Measurements from ENCODE around the gene CBFA2T3.

CBFA2T3 gene

DNA sequence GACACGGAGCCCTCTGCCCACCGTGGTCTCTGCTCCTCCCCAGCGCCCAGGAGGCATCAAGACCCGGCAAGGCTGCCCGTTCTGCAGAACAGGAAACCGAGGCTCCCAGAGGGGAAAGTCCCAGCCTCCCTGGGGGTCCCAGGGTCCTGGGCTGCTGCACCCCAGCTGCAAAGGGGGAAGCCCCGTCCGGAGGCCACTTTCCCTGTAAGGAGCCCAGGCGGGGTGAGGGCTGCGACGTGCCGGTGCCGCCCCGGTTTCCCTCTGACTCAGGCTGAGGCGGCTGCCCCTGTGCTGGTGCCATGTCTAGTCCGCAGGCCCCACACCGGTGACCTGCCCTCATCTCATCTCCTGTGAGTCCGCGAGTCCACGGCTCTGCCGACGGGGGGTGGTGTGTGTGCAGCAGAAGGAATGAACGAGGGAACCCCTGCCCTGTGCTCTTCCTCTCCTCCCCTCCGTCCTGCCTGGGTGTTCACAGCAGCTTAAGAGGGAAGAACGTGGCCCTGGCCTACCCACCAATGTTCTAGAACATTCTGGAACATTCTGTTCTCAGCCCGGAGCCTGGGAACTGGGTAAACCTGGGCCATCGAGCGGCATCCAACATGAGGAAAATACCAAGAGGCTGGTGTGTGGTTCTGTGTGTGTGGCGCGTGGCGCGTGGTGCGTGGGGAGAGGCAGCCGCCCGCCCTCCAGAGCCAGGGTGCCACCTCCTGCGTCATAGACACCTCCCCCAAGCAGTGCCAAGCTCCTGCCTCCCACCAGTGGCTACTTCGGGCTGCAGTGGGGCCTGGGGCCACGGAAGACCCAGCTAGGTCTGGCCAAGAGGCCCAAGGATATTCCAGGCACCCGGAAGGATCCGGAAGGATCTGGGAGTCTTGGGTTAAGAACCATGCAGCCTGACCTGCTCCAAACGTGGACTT lies 7.0 kb upstream of the CBFA2T3 start:
- H3K4me3 ChIP-seq (ENCODE audit: low read depth, low read length): no peak overlapping the region
- no peaks in the 10 kb centered on the region for H3K4me1 ChIP-seq
- no peak overlapping the region for H3K27ac ChIP-seq
- no peak overlapping the region for H3K9ac ChIP-seq
- H3K79me2 ChIP-seq: no peaks in the 10 kb centered on the region
- TF ChIP-seq, protein P1, sequence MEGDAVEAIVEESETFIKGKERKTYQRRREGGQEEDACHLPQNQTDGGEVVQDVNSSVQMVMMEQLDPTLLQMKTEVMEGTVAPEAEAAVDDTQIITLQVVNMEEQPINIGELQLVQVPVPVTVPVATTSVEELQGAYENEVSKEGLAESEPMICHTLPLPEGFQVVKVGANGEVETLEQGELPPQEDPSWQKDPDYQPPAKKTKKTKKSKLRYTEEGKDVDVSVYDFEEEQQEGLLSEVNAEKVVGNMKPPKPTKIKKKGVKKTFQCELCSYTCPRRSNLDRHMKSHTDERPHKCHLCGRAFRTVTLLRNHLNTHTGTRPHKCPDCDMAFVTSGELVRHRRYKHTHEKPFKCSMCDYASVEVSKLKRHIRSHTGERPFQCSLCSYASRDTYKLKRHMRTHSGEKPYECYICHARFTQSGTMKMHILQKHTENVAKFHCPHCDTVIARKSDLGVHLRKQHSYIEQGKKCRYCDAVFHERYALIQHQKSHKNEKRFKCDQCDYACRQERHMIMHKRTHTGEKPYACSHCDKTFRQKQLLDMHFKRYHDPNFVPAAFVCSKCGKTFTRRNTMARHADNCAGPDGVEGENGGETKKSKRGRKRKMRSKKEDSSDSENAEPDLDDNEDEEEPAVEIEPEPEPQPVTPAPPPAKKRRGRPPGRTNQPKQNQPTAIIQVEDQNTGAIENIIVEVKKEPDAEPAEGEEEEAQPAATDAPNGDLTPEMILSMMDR (IDR thresholded peaks at IDR 0.05): no peak
- H3K4me2 ChIP-seq (ENCODE audit: low read length): no peak overlapping the region
- H2AFZ ChIP-seq: no peak overlapping the region
- H3K36me3 ChIP-seq (ENCODE audit: control insufficient read depth, insufficient read depth, low read length): no peaks in the 10 kb centered on the region
- no peaks in the 10 kb centered on the region for H3K27me3 ChIP-seq (ENCODE audit: control insufficient read depth, insufficient read depth, low read length)
- H3K9me3 ChIP-seq (ENCODE audit: control insufficient read depth, low read length): no peaks in the 10 kb centered on the region

DNA sequence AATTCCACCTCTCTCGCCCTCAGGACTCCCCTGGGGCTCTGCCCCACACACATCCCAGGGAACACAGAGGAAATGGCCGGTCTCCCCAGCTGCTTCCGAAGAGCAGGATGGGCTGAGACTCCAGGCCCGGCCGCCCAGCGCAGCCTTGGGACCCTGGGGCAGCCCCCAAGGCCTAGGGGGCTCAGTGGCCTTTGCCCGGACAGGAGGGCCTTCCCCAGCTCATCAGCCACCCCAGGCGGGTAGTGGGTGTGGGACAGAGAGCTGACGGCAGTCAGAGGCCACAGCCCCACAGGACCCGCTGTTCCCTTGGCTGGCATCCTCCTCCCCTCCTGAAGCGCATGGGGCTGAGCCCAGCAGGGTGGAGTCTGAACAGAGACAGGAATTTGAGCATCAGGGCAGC lies 6.2 kb upstream of the CBFA2T3 start:
- Histone ChIP-seq H3K4me3 (ENCODE audit: low read depth, low read length) (no peak overlapping the region), H3K27me3 (ENCODE audit: control insufficient read depth, insufficient read depth, low read length) (no peaks in the 10 kb centered on the region), H3K27ac (no peak overlapping the region), H3K79me2 (no peaks in the 10 kb centered on the region), H3K4me2 (ENCODE audit: low read length) (no peak overlapping the region), H3K4me1 (no peaks in the 10 kb centered on the region), H3K9ac (no peak overlapping the region), H3K9me3 (ENCODE audit: control insufficient read depth, low read length) (no peaks in the 10 kb centered on the region), H3K36me3 (ENCODE audit: control insufficient read depth, insufficient read depth, low read length) (no peaks in the 10 kb centered on the region), H2AFZ (no peak overlapping the region)
- TF ChIP-seq, protein P1 (IDR thresholded peaks at IDR 0.05): no peak

DNA sequence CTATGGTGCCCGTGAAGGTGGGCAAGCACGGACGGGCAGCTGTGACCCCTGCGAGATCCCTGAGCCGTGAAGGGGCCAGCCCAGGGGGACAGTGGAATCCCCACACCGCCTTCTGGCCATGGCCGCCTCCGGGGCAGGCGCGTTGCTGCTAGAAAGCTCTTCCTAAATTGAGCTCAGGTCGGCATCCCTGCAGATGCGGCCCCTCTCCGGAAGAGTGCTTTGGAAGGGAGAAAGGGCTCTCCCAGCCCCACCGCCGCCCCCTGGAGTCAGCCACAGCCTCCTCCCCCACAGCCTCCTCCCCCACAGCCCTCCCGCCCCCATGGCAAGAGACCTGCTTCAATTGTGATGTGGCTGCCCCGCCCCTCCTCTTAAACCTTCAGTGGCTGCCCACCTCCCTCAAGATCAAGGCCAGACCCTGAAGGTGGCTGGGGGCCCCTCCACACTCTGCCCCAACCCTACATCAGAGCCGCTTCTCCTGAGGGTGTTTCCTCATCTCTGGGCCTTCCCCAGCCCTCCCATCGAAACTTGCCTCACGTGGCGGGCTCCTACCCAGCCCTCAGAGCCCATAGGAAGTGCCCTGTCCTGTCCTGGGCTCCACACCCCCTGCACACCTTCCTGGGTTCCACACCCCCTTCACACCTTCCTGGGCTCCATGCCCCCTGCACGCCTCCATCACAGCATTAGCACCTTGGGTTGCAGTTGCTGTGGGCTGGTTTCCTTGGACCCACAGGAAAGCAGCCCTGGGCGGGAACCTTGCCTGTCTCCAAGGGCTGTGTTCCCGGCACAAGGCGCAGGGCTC lies 5.5 kb upstream of the CBFA2T3 start:
- Histone ChIP-seq H3K9me3 (ENCODE audit: control insufficient read depth, low read length) (no peaks in the 10 kb centered on the region), H3K9ac (no peak overlapping the region), H3K4me3 (ENCODE audit: low read depth, low read length) (no peak overlapping the region), H2AFZ (no peak overlapping the region), H3K4me1 (no peaks in the 10 kb centered on the region), H3K27ac (no peak overlapping the region), H3K36me3 (ENCODE audit: control insufficient read depth, insufficient read depth, low read length) (no peaks in the 10 kb centered on the region), H3K79me2 (no peaks in the 10 kb centered on the region), H3K4me2 (ENCODE audit: low read length) (no peak overlapping the region), H3K27me3 (ENCODE audit: control insufficient read depth, insufficient read depth, low read length) (no peaks in the 10 kb centered on the region)
- TF ChIP-seq, protein P1 (IDR thresholded peaks at IDR 0.05): no peak

DNA sequence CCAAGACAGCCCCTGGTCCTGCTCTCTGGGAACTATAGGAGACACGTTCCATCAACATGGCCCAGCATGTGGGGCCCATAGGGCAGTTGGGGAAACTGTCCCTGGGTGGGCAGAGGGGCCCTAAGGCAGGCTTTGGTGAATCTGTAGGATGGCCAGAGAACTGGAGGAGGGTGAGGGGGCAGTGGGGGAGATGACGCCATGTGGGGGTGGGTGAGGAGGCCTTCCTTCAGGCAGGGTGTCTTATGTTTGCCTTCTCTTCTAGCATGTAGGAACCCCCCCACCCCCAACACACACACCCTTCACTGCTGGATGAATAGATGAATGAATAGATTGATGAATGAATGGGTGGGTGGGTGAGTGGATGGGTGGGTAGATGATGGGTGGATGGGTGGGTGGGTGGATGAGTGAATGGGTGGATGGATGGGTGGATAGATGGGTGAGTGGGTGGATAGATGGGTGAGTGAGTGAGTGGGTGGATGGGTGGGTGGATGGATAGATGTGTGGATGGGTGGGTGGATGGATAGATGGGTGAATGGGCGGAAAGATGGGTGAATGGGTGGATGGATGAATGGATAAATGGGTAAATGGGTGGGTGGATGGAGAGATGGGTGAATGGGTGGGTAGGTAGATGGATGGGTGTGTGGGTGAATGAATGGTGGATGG lies 2.5 kb upstream of the CBFA2T3 start:
- Histone ChIP-seq H3K4me2 (ENCODE audit: low read length) (no peak overlapping the region), H2AFZ (no peak overlapping the region), H3K4me3 (ENCODE audit: low read depth, low read length) (no peak overlapping the region), H3K9me3 (ENCODE audit: control insufficient read depth, low read length) (no peaks in the 10 kb centered on the region), H3K36me3 (ENCODE audit: control insufficient read depth, insufficient read depth, low read length) (no peaks in the 10 kb centered on the region), H3K27ac (no peak overlapping the region), H3K79me2 (no peaks in the 10 kb centered on the region), H3K9ac (no peak overlapping the region), H3K4me1 (no peaks in the 10 kb centered on the region), H3K27me3 (ENCODE audit: control insufficient read depth, insufficient read depth, low read length) (no peaks in the 10 kb centered on the region)
- TF ChIP-seq, protein P1 (IDR thresholded peaks at IDR 0.05): no peak

Measured in parathyroid adenoma (tissue), 2 donors.